Esophagus (tissue), 2 donors: ENCODE results near the gene IFT81. TPM values are rescaled to one million over a fixed set of nuclear protein-coding genes. Genes with fewer than 3 reads are reported as not detected.
"Not testable (repeated sequence)": the region's sequence is repeated elsewhere in the genome, so short reads cannot be mapped to it uniquely, and the experiment has no call there.

ENCODE experiments used
- H3K27ac ChIP-seq, 2 donors: one replicate each; pipeline ENCODE4 v1.5.1; 2013; ENCODE audit warnings: low read depth in 2 of 2, mild to moderate bottlenecking in 2 of 2, inconsistent platforms in 1 of 2, low read length in 1 of 2, moderate library complexity in 1 of 2
- H3K27me3 ChIP-seq, 2 donors: one replicate each; pipeline ENCODE4 v1.6.1; 2013; ENCODE audit warnings: low read length in 2 of 2, control low read depth in 1 of 2, mild to moderate bottlenecking in 1 of 2; ENCODE audit not compliant: insufficient read depth in 2 of 2, control insufficient read depth in 1 of 2
- H3K36me3 ChIP-seq, 2 donors: one replicate each; pipeline ENCODE4 v1.6.1; 2013; ENCODE audit warnings: low read length in 1 of 2; ENCODE audit not compliant: control insufficient read depth in 2 of 2, insufficient read depth in 2 of 2
- H3K4me1 ChIP-seq, 2 donors: one replicate each; pipeline ENCODE4 v1.6.1; 2013; ENCODE audit warnings: low read length in 1 of 2; ENCODE audit not compliant: control insufficient read depth in 2 of 2, insufficient read depth in 2 of 2
- H3K4me3 ChIP-seq, 2 donors: one replicate each; pipeline ENCODE4 v1.5.1; 2013; ENCODE audit warnings: low read length in 2 of 2, mild to moderate bottlenecking in 2 of 2, low read depth in 1 of 2, moderate library complexity in 1 of 2
- H3K9me3 ChIP-seq, 2 donors: one replicate each; pipeline ENCODE4 v1.6.1; 2013; ENCODE audit warnings: mild to moderate bottlenecking in 2 of 2, low read depth in 1 of 2, low read length in 1 of 2, moderate library complexity in 1 of 2; ENCODE audit not compliant: control insufficient read depth in 2 of 2, insufficient read depth in 1 of 2
- WGBS, 2 donors: extraction: QIAGEN DNeasy Blood & Tissue Kit; methylation state at CpG; one replicate each; pipeline ENCODE4 v1.1.7; 2013; 5-methylcytosine and 5-hydroxymethylcytosine counted together
- polyA plus RNA-seq, 2 donors: library from polyadenylated mRNA; stranded (reverse); fragments of 200-250 nt; gene quantifications; one replicate each; pipeline ENCODE4 v1.2.3, GENCODE V29; 2013
- donor health status: healthy with polysubstance abuse.
- donor health status: Bipolar disorder and iron deficiency.

IFT81 gene
- polyA plus RNA-seq, 2 donors = 1.9 to 3.5 TPM

DNA sequence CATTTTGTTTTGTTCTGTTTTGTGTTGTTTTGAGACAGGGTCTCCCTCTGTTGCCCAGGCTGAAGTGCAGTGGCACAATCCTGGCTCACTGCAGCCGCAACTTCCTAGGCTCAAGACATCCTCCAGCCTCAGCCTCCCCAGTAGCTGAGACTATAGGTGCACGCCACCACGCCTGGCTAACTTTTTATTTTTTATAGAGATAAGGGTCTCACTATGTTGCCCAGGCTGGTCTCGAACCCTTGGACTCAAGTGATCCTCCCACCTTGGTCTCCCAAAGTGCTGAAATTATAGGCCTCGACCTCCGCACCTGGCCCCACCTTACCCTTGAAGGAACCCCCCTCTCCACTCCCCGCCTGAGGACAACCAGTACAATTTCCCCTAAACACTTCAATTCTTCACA is 7.5 kb upstream of the IFT81 start:
- Histone ChIP-seq H3K27ac (no peak overlapping the region), H3K4me3 (no peak overlapping the region), H3K9me3 (no peaks in the 10 kb centered on the region), H3K4me1 (no peaks in the 10 kb centered on the region), H3K36me3 (no peaks in the 10 kb centered on the region), H3K27me3 (no peaks in the 10 kb centered on the region)
- 91 to 95% methylated on average over 7 of the region's 7 CpGs for WGBS, 2 donors

DNA sequence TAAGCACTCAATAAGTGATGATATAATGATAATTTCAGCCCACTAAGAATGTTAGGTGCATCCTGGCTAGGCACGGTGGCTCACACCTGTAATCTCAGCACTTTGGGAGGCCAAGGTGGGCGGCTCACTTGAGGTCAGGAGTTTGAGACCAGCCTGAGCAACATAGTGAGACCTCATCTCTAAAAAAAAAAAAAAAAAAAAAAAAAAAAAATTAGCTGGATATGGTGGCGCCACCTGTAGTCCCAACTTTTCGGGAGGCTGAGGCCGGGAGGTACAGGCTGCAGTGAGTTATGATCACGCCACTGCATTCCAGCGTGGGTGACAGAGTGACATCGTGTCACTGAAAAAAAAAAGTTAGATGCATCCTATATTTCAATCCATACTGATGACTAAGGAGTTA is 6.9 kb upstream of the IFT81 start:
- not testable (repeated sequence) for H3K36me3 ChIP-seq, H3K27ac ChIP-seq, H3K27me3 ChIP-seq, H3K4me3 ChIP-seq, H3K4me1 ChIP-seq, H3K9me3 ChIP-seq
- 83 to 86% methylated on average over 8 of the region's 8 CpGs for WGBS, 2 donors

DNA sequence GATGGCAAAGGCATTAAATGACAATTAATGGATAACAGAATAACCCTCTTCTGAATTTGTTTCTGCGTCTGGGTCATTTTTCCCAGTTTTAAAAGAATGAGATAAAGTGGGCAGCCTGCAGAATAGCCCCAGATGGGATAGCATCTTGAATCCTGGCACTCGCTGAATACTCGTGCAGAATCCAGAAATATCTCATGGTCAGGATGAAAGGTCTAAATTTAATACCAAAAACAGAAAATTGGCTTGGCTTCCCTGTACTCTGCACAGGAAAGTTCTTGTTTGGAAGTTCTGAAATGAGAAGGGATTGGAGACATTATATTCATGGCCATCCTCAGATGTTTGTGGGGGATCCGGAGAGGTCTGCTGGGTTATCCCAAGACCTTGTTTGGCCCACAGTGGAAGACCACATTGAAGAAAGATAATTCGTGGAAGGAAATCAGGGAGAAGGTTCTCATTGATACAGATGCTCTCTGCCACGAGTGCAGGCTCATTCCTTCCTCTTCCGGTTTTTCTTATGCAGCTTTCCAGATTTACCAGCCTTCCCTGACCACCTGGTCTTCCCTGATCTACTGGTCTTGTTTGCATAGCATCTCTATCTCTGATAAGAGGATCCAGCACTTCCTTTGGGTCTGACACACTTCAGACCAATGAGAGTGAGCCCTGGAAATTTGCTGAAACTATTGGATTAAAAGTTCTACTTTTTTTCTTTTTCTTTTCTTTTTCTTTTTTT is 6.0 kb upstream of the IFT81 start:
- WGBS, 2 donors = 38 to 42% methylated on average over 7 of the region's 7 CpGs
- no peaks in the 10 kb centered on the region for H3K9me3 ChIP-seq
- H3K27me3 ChIP-seq = no peaks in the 10 kb centered on the region
- H3K4me1 ChIP-seq = no peaks in the 10 kb centered on the region
- H3K27ac ChIP-seq = no peak overlapping the region
- H3K4me3 ChIP-seq = no peak overlapping the region
- H3K36me3 ChIP-seq = no peaks in the 10 kb centered on the region

DNA sequence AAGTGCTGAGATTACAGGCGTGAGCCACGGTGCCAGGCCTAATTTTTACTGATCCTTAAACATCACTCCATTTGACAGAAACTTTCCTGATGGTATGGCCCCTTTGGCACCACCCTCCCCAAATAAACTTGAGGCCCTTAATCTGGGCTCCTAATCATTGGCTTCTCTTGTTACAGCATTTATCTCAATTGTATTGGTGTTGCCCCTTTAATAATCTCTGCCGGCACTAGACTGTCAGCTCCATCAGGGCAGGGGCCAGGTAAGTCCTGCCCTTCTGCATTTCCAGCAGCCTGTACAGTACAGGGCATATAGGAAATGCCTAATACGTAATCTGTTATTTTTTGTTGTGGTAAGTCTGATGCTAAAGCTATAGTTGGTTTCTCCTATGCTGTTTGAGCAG is 1.2 kb upstream of the IFT81 start:
- Histone ChIP-seq H3K4me1 (peaks cover 0 to 3% of the 10 kb centered on the region in 2 donors), H3K9me3 (no peaks in the 10 kb centered on the region), H3K36me3 (no peaks in the 10 kb centered on the region), H3K4me3 (no peak overlapping the region), H3K27ac (no peak overlapping the region), H3K27me3 (no peaks in the 10 kb centered on the region)
- 90 to 92% methylated on average over 4 of the region's 4 CpGs for WGBS, 2 donors

DNA sequence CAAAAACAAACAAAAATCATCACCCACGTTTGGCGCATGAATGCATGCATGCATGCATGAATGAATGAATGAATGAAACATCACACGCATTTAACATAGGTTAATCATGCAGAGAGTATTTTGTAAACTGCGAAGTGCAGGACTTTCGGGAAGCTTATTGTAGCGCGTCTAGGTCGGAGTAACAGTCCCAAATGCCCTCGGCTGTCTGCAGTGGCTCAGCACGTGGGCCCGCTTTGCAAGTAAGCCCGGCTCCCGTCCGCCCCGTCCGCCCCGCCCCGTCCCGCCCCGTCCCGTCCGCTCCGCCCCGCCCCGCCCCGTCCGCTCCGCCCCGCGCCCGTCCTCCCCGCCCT is 263 bp upstream of the IFT81 start:
- Histone ChIP-seq H3K27ac (no peak overlapping the region), H3K4me1 (peaks cover 0 to 3% of the 10 kb centered on the region in 2 donors), H3K27me3 (no peaks in the 10 kb centered on the region), H3K36me3 (no peaks in the 10 kb centered on the region), H3K9me3 (no peaks in the 10 kb centered on the region), H3K4me3 (peak overlapping the region in 1 of 2 donors; percentile 71)
- 3 to 4% methylated on average over 24 to 32 of the region's 32 CpGs for WGBS, 2 donors

DNA sequence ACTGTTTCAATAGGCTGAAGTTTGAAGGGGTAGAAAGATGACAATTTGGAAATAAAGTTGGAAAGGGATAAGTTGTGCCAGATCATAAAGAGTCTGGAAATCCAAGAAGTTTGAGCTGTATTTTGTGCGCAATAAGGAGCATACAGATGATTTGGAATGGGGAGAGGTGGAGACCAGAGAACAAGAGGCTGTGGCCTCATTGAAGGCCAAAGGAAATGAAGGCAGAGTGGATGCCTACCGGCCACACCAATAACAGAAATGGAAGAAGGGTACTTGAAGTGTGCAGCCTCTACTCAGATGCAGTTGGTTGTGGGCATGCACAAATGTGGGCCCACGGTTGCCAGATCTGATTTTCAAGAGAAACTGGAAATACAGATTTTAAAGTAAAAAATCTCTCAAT is 2.4 kb downstream of the IFT81 start:
- Histone ChIP-seq H3K9me3 (no peaks in the 10 kb centered on the region), H3K36me3 (no peaks in the 10 kb centered on the region), H3K4me1 (peaks cover 0 to 3% of the 10 kb centered on the region in 2 donors), H3K27ac (peak overlapping the region in 1 of 2 donors; percentile 49), H3K4me3 (no peak overlapping the region), H3K27me3 (no peaks in the 10 kb centered on the region)
- 84 to 91% methylated on average over 3 of the region's 3 CpGs for WGBS, 2 donors

DNA sequence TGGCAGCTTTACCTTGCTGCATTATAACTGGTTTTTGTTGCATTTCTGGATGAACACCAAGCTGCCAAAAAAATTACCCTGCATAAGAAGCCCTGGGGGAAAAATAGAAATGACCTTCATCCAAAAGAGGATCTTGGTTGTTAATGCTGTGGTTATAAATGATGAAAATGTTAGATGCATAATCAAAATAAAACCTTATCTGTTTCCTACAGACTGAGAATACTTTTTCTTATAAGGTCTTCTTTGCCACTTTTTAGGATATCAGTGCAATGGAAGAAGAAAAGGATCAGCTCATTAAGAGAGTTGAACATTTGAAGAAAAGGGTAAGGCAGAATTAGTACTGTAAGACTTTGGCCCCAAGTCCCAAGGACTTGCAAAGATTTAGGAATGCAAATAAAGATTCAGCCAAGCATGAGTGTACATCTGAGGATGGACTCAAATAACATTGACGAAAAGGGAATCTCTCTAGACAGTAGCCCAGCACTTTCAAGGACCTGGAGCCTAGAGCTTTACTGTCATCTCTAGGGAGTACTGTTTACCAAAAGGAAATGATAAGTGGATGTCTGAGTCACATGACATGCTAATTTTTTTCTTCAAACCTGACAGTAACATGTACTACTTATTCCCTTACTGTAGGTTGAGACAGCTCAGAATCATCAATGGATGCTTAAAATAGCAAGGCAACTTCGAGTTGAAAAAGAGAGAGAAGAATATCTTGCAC is 10.7 kb downstream of the IFT81 start:
- 33 to 40% methylated on average over 2 of the region's 2 CpGs for WGBS, 2 donors

DNA sequence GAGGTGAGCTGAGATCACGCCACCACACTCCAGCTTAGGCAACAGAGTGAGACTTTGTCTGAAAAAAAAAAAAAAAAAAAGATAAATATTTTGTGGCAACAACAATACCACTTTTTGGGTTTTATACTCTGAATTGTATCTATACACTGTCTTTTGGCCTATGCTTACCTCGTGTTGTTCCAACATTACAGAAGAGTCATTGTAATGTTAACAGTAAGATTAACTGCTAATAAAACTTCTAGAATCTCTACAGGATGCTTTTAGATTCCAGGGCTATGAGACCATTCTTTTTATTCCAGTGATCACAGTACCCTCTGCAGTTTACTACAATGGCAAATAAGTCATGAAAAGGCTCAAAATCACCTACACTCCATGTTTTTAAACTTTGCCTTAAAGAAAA is 11.6 kb downstream of the IFT81 start:
- Histone ChIP-seq H3K27me3 (no peaks in the 10 kb centered on the region), H3K36me3 (no peaks in the 10 kb centered on the region), H3K9me3 (no peaks in the 10 kb centered on the region), H3K4me1 (no peaks in the 10 kb centered on the region), H3K4me3 (no peak overlapping the region), H3K27ac (no peak overlapping the region)
- WGBS, 2 donors = 76 to 83% methylated on average over 2 of the region's 2 CpGs

More for the DNA sequence above, 10.7 kb downstream of the IFT81 start:
- H3K27me3 ChIP-seq = no peaks in the 10 kb centered on the region
- no peak overlapping the region for H3K27ac ChIP-seq
- H3K9me3 ChIP-seq = no peaks in the 10 kb centered on the region
- no peaks in the 10 kb centered on the region for H3K36me3 ChIP-seq
- no peak overlapping the region for H3K4me3 ChIP-seq
- H3K4me1 ChIP-seq = no peaks in the 10 kb centered on the region

DNA sequence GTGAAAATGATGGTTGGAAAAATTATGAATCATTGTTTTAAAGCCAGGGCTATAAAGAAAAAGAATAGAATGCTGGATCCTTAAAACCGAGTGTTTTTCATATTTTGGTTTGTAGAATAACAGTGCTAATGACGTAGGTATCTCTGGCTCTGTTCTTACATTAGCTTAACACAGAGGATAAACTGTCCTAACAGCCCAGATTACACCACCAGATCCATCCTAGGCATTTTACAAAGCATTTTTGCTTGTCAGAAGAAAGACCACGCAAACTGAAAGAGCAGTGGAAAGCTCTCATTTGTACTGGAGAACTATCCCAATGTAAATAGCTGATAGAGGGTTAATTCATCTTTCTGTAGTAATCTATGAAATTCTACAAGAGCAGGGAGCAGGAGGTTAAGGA is 13.6 kb downstream of the IFT81 start:
- H3K4me1 ChIP-seq = no peaks in the 10 kb centered on the region
- no peak overlapping the region for H3K27ac ChIP-seq
- no peaks in the 10 kb centered on the region for H3K27me3 ChIP-seq
- H3K4me3 ChIP-seq = no peak overlapping the region
- H3K9me3 ChIP-seq = no peaks in the 10 kb centered on the region
- WGBS, 2 donors = 75 to 94% methylated on average over 3 of the region's 3 CpGs
- H3K36me3 ChIP-seq = no peaks in the 10 kb centered on the region

DNA sequence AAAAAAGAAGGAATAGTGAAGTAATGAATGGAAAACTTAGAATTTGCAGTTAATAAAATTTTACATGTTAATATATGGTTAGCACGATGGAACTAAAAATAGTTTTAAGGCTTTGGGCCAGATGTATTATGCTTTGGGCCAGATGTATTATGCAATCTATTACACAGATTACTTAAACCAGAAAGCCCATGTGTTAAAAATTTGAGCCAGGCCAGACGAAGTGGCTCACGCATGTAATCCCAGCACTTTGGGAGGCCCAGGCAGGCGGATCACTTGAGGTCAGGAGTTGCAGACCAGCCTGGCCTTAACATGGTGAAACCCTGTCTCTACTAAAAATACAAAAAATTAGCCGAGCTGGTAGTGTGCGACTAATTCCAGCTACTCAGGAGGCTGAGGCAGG is 17.2 kb downstream of the IFT81 start:
- H3K4me1 ChIP-seq = no peaks in the 10 kb centered on the region
- no peaks in the 10 kb centered on the region for H3K36me3 ChIP-seq
- H3K9me3 ChIP-seq = no peaks in the 10 kb centered on the region
- H3K27ac ChIP-seq = no peak overlapping the region
- 60 to 62% methylated on average over 6 of the region's 6 CpGs for WGBS, 2 donors
- H3K4me3 ChIP-seq = no peak overlapping the region
- H3K27me3 ChIP-seq = no peaks in the 10 kb centered on the region
